ENCODE data around the gene PLAC9. TPM values are rescaled to one million over a fixed set of nuclear protein-coding genes. Genes with fewer than 3 reads are reported as not detected.
A peak's percentile ranks its signal among the peaks of the same experiment; 100 is the strongest.

The PLAC9 gene
- total RNA-seq, 1 donor from 2014 or later: not detected

- H3K4me3 Mint-ChIP-seq (ENCODE audit: low read depth): peak overlapping the region; percentile 43
- intact Hi-C loops (cut with micrococcal nuclease): no loop called here
- H3K9me3 Mint-ChIP-seq: no peaks in the 10 kb centered on the region
- peaks cover 27% of the 10 kb centered on the region for H3K36me3 Mint-ChIP-seq (ENCODE audit: low read depth)
- H3K27me3 Mint-ChIP-seq (ENCODE audit: low read depth): no peaks in the 10 kb centered on the region
- peaks cover 69% of the 10 kb centered on the region for H3K4me1 Mint-ChIP-seq (ENCODE audit: low read depth)
- peak overlapping the region; percentile 92 for H3K27ac Mint-ChIP-seq
- no peak for DNase-seq (ENCODE audit: low spot score)
Observed at GRCh38 chr10:80185578-80186299, 53.2 kb downstream of the PLAC9 start.

GRCh38 chr10:80186364-80187012, 54.0 kb downstream of the PLAC9 start:
- Mint-ChIP-seq H3K9me3 (no peaks in the 10 kb centered on the region), H3K36me3 (ENCODE audit: low read depth) (peaks cover 26% of the 10 kb centered on the region), H3K27ac (peak overlapping the region; percentile 92), H3K4me3 (ENCODE audit: low read depth) (peak overlapping the region; percentile 70), H3K27me3 (ENCODE audit: low read depth) (no peaks in the 10 kb centered on the region), H3K4me1 (ENCODE audit: low read depth) (peaks cover 69% of the 10 kb centered on the region)
- peak; percentile 23 for DNase-seq (ENCODE audit: low spot score)
- intact Hi-C loops (cut with micrococcal nuclease): no loop called here

- H3K4me3 Mint-ChIP-seq (ENCODE audit: low read depth): peak overlapping the region; percentile 70
- H3K27me3 Mint-ChIP-seq (ENCODE audit: low read depth): no peaks in the 10 kb centered on the region
- peaks cover 3% of the 10 kb centered on the region for H3K9me3 Mint-ChIP-seq
- H3K27ac Mint-ChIP-seq: peak overlapping the region; percentile 92
- peaks cover 31% of the 10 kb centered on the region for H3K36me3 Mint-ChIP-seq (ENCODE audit: low read depth)
- intact Hi-C loops (cut with micrococcal nuclease): no loop called here
- H3K4me1 Mint-ChIP-seq (ENCODE audit: low read depth): peaks cover 71% of the 10 kb centered on the region
- DNase-seq (ENCODE audit: low spot score): no peak
Observed at GRCh38 chr10:80187060-80187459, 54.5 kb downstream of the PLAC9 start.

GRCh38 chr10:80187465-80188409, 55.2 kb downstream of the PLAC9 start:
- intact Hi-C loops (cut with micrococcal nuclease): loop anchor here (1.0 kb wide), 2 partner anchors 9 to 16 kb away; no protein-coding TSS in a partner anchor
- Mint-ChIP-seq H3K27me3 (ENCODE audit: low read depth) (no peaks in the 10 kb centered on the region), H3K36me3 (ENCODE audit: low read depth) (peaks cover 36% of the 10 kb centered on the region), H3K4me1 (ENCODE audit: low read depth) (peaks cover 71% of the 10 kb centered on the region), H3K27ac (peak overlapping the region; percentile 92), H3K4me3 (ENCODE audit: low read depth) (peak overlapping the region; percentile 70), H3K9me3 (peaks cover 10% of the 10 kb centered on the region)
- DNase-seq (ENCODE audit: low spot score): peak; percentile 81

- intact Hi-C loops (cut with micrococcal nuclease): loop anchor here (1.0 kb wide), 2 partner anchors 8 to 15 kb away; no protein-coding TSS in a partner anchor
- H3K36me3 Mint-ChIP-seq (ENCODE audit: low read depth): peaks cover 41% of the 10 kb centered on the region
- peak overlapping the region; percentile 47 for H3K4me3 Mint-ChIP-seq (ENCODE audit: low read depth)
- DNase-seq (ENCODE audit: low spot score): no peak
- H3K27me3 Mint-ChIP-seq (ENCODE audit: low read depth): no peaks in the 10 kb centered on the region
- H3K4me1 Mint-ChIP-seq (ENCODE audit: low read depth): peaks cover 72% of the 10 kb centered on the region
- H3K27ac Mint-ChIP-seq: peak overlapping the region; percentile 87
- peaks cover 13% of the 10 kb centered on the region for H3K9me3 Mint-ChIP-seq
Observed at GRCh38 chr10:80188713-80189112, 56.2 kb downstream of the PLAC9 start.

GRCh38 chr10:80191589-80192270, 59.2 kb downstream of the PLAC9 start:
- intact Hi-C loops (cut with micrococcal nuclease): no loop called here
- peaks cover 17% of the 10 kb centered on the region for H3K9me3 Mint-ChIP-seq
- H3K4me3 Mint-ChIP-seq (ENCODE audit: low read depth): peak overlapping the region; percentile 3
- no peak for DNase-seq (ENCODE audit: low spot score)
- H3K27me3 Mint-ChIP-seq (ENCODE audit: low read depth): no peaks in the 10 kb centered on the region
- H3K4me1 Mint-ChIP-seq (ENCODE audit: low read depth): peaks cover 69% of the 10 kb centered on the region
- H3K36me3 Mint-ChIP-seq (ENCODE audit: low read depth): peaks cover 51% of the 10 kb centered on the region
- peak overlapping the region; percentile 61 for H3K27ac Mint-ChIP-seq

GRCh38 chr10:80192553-80192952, 60.0 kb downstream of the PLAC9 start:
- Mint-ChIP-seq H3K4me1 (ENCODE audit: low read depth) (peaks cover 68% of the 10 kb centered on the region), H3K9me3 (peaks cover 17% of the 10 kb centered on the region), H3K27ac (peak overlapping the region; percentile 61), H3K27me3 (ENCODE audit: low read depth) (no peaks in the 10 kb centered on the region), H3K36me3 (ENCODE audit: low read depth) (peaks cover 51% of the 10 kb centered on the region), H3K4me3 (ENCODE audit: low read depth) (no peak overlapping the region)
- DNase-seq (ENCODE audit: low spot score): no peak
- intact Hi-C loops (cut with micrococcal nuclease): no loop called here

- DNase-seq (ENCODE audit: low spot score): no peak
- intact Hi-C loops (cut with micrococcal nuclease): no loop called here
- no peak overlapping the region for H3K4me3 Mint-ChIP-seq (ENCODE audit: low read depth)
- H3K4me1 Mint-ChIP-seq (ENCODE audit: low read depth): peaks cover 61% of the 10 kb centered on the region
- H3K9me3 Mint-ChIP-seq: peaks cover 17% of the 10 kb centered on the region
- peak overlapping the region; percentile 49 for H3K27ac Mint-ChIP-seq
- peaks cover 52% of the 10 kb centered on the region for H3K36me3 Mint-ChIP-seq (ENCODE audit: low read depth)
- no peaks in the 10 kb centered on the region for H3K27me3 Mint-ChIP-seq (ENCODE audit: low read depth)
Observed at GRCh38 chr10:80194373-80195045, 62.0 kb downstream of the PLAC9 start.

Other genes starting within 250 kb of the PLAC9 start
- not detected in 2 replicates for gene SFTPD, start 183.6 kb upstream of the PLAC9 start, total RNA-seq
- gene TMEM254, start 54.1 kb upstream of the PLAC9 start, total RNA-seq: 11.4 and 12.6 TPM in 2 replicates
- gene ANXA11, start 72.8 kb downstream of the PLAC9 start, total RNA-seq: 251 and 264 TPM in 2 replicates
- gene MAT1A, start 156.9 kb downstream of the PLAC9 start, total RNA-seq: not detected in 2 replicates
- not detected in 2 replicates for gene DYDC1, start 224.0 kb downstream of the PLAC9 start, total RNA-seq
- gene DYDC2, start 224.1 kb downstream of the PLAC9 start, total RNA-seq: not detected in 2 replicates

Measured in activated T-helper 2 cell treated with anti-CD3 and anti-CD28 coated beads, Interferon-gamma antibody, Interleukin-2, Interleukin-4, amounts not matched to agents 10 μg/mL and 5 μg/mL and 100 μg/mL, durations not matched to agents 14 hours and 24 hours and 36 hours (primary cell).